Smooth muscle cell of the coronary artery (primary cell): ENCODE measurements around the gene PIGT. TPM values are rescaled to one million over a fixed set of nuclear protein-coding genes. Genes with fewer than 3 reads are reported as not detected.

Experiments
- total RNA-seq: library from RNA; depleted of rRNA; stranded (reverse); fragments of >200 nt; gene quantifications from 2 replicates; pipeline ENCODE4 v1.2.3, GENCODE V29; 2014; ENCODE audit warnings: low replicate concordance

Gene PIGT
- 16.5 and 23.8 TPM in 2 replicates for total RNA-seq

GRCh38 chr20:45415822-45416637 is at the start of gene PIGT:
Gene PIGT, plus strand, starts transcription at chr20:45416141. Its CDS starts 16 bp downstream, at chr20:45416157.

GRCh38 chr20:45378191-45378590 is 37.8 kb upstream of the PIGT start, which contains the start of gene TP53TG5:
Gene TP53TG5, minus strand, starts transcription at chr20:45378325. Its CDS starts 89 bp downstream, at chr20:45378236.

GRCh38 chr20:45407783-45408645 is 7.9 kb upstream of the PIGT start, which contains the start of gene DBNDD2:
Gene DBNDD2, plus strand, starts transcription at chr20:45408289. Its CDS starts 179 bp downstream, at chr20:45408468.

GRCh38 chr20:45469336-45470261 is 53.7 kb downstream of the PIGT start, which contains the start of gene WFDC2:
Gene WFDC2, plus strand, starts transcription at chr20:45469753. Its CDS starts 29 bp downstream, at chr20:45469782.

Other genes with a start within 250 kb of the PIGT start
- not detected in 2 replicates for gene PI3, start 241.2 kb upstream of the PIGT start, total RNA-seq
- gene SEMG1, start 209.1 kb upstream of the PIGT start, total RNA-seq: not detected in 2 replicates
- not detected in 2 replicates for gene SEMG2, start 194.8 kb upstream of the PIGT start, total RNA-seq
- not detected in 2 replicates for gene SLPI, start 161.6 kb upstream of the PIGT start, total RNA-seq
- not detected in 2 replicates for gene RBPJL, start 109.3 kb upstream of the PIGT start, total RNA-seq
- gene MATN4, start 107.8 kb upstream of the PIGT start, total RNA-seq: 0.23 TPM in 1 of 2 replicates, not detected in the other
- 28.8 and 50.7 TPM in 2 replicates for gene SDC4, start 67.7 kb upstream of the PIGT start, total RNA-seq
- 15.5 and 38.7 TPM in 2 replicates for gene SYS1, start 53.0 kb upstream of the PIGT start, total RNA-seq
- gene TP53TG5, start 37.8 kb upstream of the PIGT start, total RNA-seq: 0.12 TPM in 1 of 2 replicates, not detected in the other
- gene DBNDD2, start 7.9 kb upstream of the PIGT start, total RNA-seq: 0.83 and 1.1 TPM in 2 replicates
- gene WFDC2, start 53.6 kb downstream of the PIGT start, total RNA-seq: not detected in 2 replicates
- not detected in 2 replicates for gene SPINT3, start 99.5 kb downstream of the PIGT start, total RNA-seq
- not detected in 2 replicates for gene WFDC6, start 123.3 kb downstream of the PIGT start, total RNA-seq
- not detected in 2 replicates for gene EPPIN, start 131.3 kb downstream of the PIGT start, total RNA-seq
- not detected in 2 replicates for gene WFDC8, start 163.1 kb downstream of the PIGT start, total RNA-seq
- gene WFDC10A, start 213.6 kb downstream of the PIGT start, total RNA-seq: 0.12 TPM in 1 of 2 replicates, not detected in the other
- gene WFDC9, start 215.1 kb downstream of the PIGT start, total RNA-seq: not detected in 2 replicates